Left renal cortex interstitium (tissue), 4 donors: ENCODE measurements around the gene CD300C. TPM values are rescaled to one million over a fixed set of nuclear protein-coding genes. Genes with fewer than 3 reads are reported as not detected.
"Not testable (repeated sequence)": the region's sequence is repeated elsewhere in the genome, so short reads cannot be mapped to it uniquely, and the experiment has no call there.

Experiments used
- DNase-seq, 4 donors: peaks; one replicate each; pipeline ENCODE4 v3.0.0-alpha.2; 2013; ENCODE audit warnings: low read depth in 4 of 4, low spot score in 2 of 4, missing footprints in 1 of 4
- polyA plus RNA-seq, 4 donors: library from polyadenylated mRNA; unstranded; fragments of 120-200 nt; gene quantifications; one replicate each; pipeline ENCODE4 v1.2.1, GENCODE V29; 2013; ENCODE audit not compliant: insufficient read length in 4 of 4

Gene CD300C
- polyA plus RNA-seq, 4 donors: 0.30 to 0.39 (median 0.31) TPM

- DNase-seq: no peak
Measured at GRCh38 chr17:74516561-74517328, 29.2 kb downstream of the CD300C start.

DNA sequence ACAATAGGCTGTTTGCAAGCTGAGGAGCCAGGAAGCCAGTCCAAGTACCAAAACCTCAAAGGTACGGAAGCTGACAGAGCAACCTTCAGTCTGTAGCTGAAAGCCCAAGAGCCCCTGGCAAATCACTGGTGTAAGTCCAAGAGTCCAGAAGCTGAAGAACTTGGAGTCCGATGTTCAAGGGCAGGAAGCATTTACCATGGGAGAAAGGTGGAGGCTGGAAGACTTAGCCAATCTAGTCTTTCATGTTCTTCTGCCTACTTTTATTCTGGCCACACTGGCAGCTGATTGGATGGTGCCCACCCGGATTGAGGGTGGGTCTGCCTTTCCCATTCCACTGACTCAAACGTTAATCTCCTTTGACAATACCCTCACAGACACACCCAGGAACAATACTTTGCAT lies 30.0 kb downstream of the CD300C start:
- no peak for DNase-seq

GRCh38 chr17:74514632-74515334 lies 31.1 kb downstream of the CD300C start:
- DNase-seq: no peak

DNA sequence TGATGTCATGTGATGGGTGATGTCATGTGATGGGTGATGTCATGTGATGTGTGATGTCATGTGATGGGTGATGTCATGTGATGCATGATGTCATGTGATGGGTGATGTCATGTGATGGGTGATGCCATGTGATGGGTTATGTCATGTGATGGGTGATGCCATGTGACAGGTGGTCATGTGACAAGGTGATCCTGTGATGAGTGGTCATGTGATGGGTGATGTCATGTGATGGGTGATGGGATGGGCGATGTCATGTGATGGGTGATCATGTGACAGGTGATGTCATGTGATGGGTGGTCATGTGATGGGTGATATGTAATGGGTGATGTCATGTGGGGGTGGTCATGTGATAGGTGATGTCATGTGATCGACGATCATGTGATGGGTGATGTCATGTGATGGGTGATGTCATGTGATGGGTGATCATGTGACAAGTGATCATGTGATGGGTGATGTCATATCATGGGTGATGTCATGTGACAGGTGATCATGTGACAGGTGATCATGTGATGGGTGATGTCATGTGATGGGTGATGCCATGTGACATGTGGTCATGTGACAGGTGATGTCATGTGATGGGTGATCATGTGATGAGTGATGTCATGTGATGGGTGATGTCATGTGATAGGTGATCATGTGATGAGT lies 31.8 kb downstream of the CD300C start:
- peak in 1 of 4 donors; percentile 36 for DNase-seq

GRCh38 chr17:74512624-74513091 lies 33.3 kb downstream of the CD300C start:
- no peak for DNase-seq

GRCh38 chr17:74512036-74512435 lies 33.9 kb downstream of the CD300C start:
- DNase-seq: no peak

DNA sequence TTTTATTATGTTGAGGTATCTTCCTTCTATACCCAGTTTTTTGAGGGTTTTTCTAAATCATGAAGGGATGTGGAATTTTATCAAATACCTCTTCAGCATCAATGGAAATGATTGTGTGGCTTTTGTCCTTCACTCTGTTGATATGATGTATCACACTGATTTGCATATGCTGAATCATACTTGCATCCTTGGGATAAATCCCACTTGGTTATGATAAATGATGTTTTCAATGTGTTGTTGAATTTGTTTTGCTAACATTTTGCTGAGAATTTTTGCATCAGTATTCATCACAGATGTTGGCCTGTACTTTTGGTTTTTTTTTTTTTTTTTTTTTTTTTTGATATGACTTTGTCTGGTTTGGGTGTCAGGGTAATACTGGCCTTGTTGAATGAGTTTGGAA lies 37.8 kb downstream of the CD300C start:
- no peak for DNase-seq

GRCh38 chr17:74503949-74504348 lies 42.0 kb downstream of the CD300C start:
- not testable (repeated sequence) for DNase-seq

DNA sequence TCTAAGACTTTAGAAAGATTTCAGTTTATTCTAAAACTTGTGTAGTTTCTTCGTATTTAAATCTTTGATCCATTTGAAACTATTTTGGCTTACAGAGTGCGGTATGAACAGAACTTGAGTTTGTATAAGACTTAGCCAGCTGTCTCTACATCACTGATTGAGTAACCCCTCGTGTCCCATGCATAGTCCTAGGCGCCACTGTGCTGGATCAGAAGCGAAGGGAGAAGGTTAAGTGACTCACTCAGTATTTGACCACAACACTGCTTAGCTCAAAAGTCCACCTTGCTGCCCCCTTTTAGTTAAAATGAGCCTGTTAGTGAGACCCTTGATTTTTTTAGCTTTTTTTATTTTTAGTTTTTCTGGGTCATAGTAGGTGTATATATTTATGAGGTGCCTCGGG lies 43.1 kb downstream of the CD300C start:
- DNase-seq: no peak

DNA sequence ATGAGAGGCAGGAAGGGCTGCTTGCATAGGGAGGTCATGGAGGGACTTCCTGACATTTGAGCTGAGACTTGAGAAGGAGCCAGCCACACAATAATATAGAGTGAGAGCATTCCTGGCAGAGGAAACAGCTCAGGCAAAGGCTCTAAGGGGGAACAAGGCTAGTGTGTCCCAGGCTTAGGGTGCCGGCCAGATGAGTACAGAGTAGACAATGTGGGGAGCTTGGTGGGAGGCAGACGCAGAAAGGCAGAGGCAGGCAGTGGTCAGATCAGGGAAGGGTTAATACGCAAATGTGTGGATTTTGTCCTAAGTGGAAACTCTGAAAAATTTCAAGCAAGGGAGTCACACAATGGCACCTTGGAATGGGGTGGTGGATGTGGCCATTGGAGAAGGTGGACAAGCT lies 45.9 kb downstream of the CD300C start:
- DNase-seq: no peak

DNA sequence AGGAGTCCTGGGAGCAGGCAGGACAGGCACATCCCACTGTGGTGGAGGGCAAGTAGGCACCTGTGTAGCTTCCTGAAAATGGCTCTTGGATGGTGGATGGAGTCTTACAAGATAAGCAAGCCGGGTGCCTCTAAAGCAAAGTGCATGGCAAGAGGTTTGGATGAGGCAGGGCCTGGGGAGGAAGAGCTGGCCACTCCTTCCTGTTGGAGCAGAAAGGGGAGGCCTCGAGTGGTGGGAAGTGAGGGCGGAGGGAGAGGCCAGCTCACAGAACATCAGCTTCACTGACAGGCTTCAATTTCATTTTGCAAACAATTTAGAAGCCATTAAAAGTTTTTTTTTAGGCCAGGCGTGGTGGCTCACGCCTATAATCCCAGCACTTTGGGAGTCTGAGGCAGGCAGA lies 48.4 kb downstream of the CD300C start:
- no peak for DNase-seq

DNA sequence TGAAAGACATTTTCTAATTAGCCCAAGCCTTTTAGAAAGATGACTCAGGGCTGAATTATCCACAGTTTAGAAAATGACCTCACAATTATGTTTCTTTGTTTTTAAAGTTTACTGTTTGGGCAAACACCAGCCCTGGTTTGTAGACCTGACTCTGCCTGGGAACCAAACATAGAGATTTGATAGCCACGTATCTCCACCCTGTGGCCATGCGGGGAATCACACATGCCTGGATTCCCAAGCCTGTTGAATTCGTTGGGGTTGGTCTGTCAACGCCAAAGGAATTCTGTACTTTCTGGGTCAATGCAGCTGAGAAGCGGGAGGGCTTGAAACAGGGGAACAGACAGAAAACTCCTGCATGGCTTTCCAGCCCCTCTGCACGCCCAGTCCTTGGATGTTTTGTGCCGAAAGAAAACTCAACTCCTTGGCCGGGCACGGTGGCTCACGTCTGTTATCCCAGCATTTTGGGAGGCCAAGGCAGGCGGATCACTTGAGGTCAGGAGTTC lies 52.5 kb downstream of the CD300C start:
- DNase-seq: peak in 2 of 4 donors; percentile 35 to 69

GRCh38 chr17:74491626-74492025 lies 54.3 kb downstream of the CD300C start:
- DNase-seq: no peak

Other genes with a start within 250 kb of the CD300C start
- 1 to 10 TPM in 3 of 4 donors, under 1 TPM in 1; 0.37 to 1.3 (median 1.1) TPM for gene KIF19, start 219.9 kb downstream of the CD300C start, polyA plus RNA-seq
- gene BTBD17, start 184.2 kb downstream of the CD300C start, polyA plus RNA-seq: under 1 TPM in 3 of 4 donors, not detected in 1; 0.07 to 0.40 (median 0.19) TPM
- under 1 TPM in 3 of 4 donors, not detected in 1; 0.11 to 0.40 (median 0.18) TPM for gene GPR142, start 178.6 kb downstream of the CD300C start, polyA plus RNA-seq
- 100 to 1,000 TPM; 112 to 160 (median 138) TPM for gene GPRC5C, start 114.0 kb downstream of the CD300C start, polyA plus RNA-seq
- 1 to 10 TPM; 1.0 to 1.4 (median 1.2) TPM for gene CD300A, start 79.5 kb downstream of the CD300C start, polyA plus RNA-seq
- gene CD300LB, start 14.6 kb downstream of the CD300C start, polyA plus RNA-seq: under 1 TPM; 0.08 to 0.26 (median 0.14) TPM
- gene CD300H, start 21.4 kb upstream of the CD300C start, polyA plus RNA-seq: under 1 TPM in 1 of 4 donors, not detected in 3; 0.34 TPM
- gene CD300LD, start 46.2 kb upstream of the CD300C start, polyA plus RNA-seq: not detected
- under 1 TPM; 0.12 to 0.32 (median 0.18) TPM for gene CD300E, start 77.6 kb upstream of the CD300C start, polyA plus RNA-seq
- under 1 TPM; 0.22 to 0.44 (median 0.36) TPM for gene CD300LF, start 166.8 kb upstream of the CD300C start, polyA plus RNA-seq
- 1 to 10 TPM; 4.8 to 5.6 (median 4.9) TPM for gene RAB37, start 191.1 kb upstream of the CD300C start, polyA plus RNA-seq
- gene NHERF1, start 202.5 kb upstream of the CD300C start, polyA plus RNA-seq: 100 to 1,000 TPM; 153 to 188 (median 177) TPM
- gene NAT9, start 230.2 kb upstream of the CD300C start, polyA plus RNA-seq: 10 to 100 TPM; 38.9 to 55.6 (median 47.7) TPM